PFSK-1 (cell line): ENCODE measurements around the gene SLAMF7.

Source experiments
- FOXP2 ChIP-seq: optimal IDR thresholded peaks from 2 replicates; pipeline ENCODE3; 2011; ENCODE audit warnings: borderline replicate concordance, control low read depth, inconsistent platforms; ENCODE audit not compliant: insufficient read depth; ENCODE audit errors: extremely low read length, extremely low read depth
- POLR2AphosphoS5 ChIP-seq: IDR thresholded peaks from 2 replicates; pipeline ENCODE4 v1.6.1; 2012; ENCODE audit warnings: low read depth, mild to moderate bottlenecking, control low read depth, low read length, moderate library complexity
- SIN3A ChIP-seq: IDR thresholded peaks from 2 replicates; pipeline ENCODE4 v1.6.1; 2012; ENCODE audit warnings: mild to moderate bottlenecking, low read length, moderate library complexity, borderline replicate concordance; ENCODE audit not compliant: insufficient read depth
- TAF1 ChIP-seq: IDR thresholded peaks from 2 replicates; pipeline ENCODE4 v1.6.1; 2012; ENCODE audit warnings: low read length, control low read depth, borderline replicate concordance; ENCODE audit not compliant: insufficient read depth
- TF ChIP-seq, protein P1 (sequence below), 2 experiments: IDR thresholded peaks; 2 replicates each; pipeline versions ENCODE4 v1.6.1 to v1.8.0; 2011 to 2012; ENCODE audit warnings: low read depth in 2 of 2, low read length in 2 of 2, control low read depth in 1 of 2, inconsistent platforms in 1 of 2, mild to moderate bottlenecking in 1 of 2, moderate library complexity in 1 of 2; ENCODE audit not compliant: insufficient read depth in 1 of 2

SLAMF7 gene

DNA sequence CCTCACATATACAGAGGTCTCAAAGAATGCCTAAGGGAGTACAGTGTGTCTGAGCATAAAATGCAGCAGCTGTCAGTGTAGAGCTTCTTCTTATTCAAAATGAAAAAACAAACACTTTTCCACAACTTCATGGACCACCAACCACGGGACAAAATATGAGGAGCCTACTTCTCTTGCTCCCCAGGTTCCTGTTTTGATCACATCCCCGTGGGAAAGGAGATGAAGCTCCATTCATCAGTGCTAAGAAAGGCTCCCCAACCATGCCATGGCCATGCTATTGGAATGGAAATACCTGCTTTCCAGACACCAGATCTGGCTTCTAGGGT lies 27.8 kb upstream of the SLAMF7 start:
- TF ChIP-seq POLR2AphosphoS5, result no peak

DNA sequence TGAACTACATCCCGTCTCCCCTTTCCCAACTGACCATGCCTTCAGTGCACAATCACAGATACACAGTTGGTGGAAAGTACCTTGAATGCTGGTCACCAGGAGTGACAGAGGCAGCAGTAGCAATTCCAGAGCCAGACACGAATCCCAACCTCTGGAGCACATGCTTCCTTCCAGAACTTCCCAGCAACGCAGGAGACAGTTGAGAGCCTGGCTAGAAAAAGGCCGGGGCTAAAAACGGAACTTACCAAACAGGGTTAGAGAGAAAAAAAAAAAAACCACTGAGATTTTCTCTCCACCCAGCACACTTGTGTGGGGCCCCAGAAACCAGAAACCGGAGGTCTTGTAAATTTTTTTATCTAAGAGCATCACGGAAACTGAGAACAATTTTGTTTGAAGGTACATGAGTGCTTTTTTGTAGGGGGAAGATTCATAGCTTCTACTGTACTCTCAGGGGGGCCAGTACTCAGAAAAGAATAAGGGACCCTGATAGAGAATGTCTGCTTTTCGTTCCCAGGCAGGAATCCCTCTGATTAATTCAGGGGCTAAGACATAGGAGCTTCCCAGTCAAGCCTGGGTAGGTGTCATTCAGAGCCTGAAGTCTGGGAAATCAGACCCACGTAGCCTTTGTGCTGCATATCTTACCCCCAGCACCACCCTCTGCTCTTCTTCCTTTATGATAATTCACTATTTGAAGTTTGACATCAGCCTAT lies 27.3 kb upstream of the SLAMF7 start, which contains the start of gene CD48:
Gene CD48 (minus strand): TSS at position 221 of the 710 bp plus-strand sequence. CDS start 59 bp downstream, at position 162.
- TF ChIP-seq POLR2AphosphoS5 (no peak), TAF1 (no peak), SIN3A (no peak), FOXP2 (no peak)
- TF ChIP-seq, protein P1, sequence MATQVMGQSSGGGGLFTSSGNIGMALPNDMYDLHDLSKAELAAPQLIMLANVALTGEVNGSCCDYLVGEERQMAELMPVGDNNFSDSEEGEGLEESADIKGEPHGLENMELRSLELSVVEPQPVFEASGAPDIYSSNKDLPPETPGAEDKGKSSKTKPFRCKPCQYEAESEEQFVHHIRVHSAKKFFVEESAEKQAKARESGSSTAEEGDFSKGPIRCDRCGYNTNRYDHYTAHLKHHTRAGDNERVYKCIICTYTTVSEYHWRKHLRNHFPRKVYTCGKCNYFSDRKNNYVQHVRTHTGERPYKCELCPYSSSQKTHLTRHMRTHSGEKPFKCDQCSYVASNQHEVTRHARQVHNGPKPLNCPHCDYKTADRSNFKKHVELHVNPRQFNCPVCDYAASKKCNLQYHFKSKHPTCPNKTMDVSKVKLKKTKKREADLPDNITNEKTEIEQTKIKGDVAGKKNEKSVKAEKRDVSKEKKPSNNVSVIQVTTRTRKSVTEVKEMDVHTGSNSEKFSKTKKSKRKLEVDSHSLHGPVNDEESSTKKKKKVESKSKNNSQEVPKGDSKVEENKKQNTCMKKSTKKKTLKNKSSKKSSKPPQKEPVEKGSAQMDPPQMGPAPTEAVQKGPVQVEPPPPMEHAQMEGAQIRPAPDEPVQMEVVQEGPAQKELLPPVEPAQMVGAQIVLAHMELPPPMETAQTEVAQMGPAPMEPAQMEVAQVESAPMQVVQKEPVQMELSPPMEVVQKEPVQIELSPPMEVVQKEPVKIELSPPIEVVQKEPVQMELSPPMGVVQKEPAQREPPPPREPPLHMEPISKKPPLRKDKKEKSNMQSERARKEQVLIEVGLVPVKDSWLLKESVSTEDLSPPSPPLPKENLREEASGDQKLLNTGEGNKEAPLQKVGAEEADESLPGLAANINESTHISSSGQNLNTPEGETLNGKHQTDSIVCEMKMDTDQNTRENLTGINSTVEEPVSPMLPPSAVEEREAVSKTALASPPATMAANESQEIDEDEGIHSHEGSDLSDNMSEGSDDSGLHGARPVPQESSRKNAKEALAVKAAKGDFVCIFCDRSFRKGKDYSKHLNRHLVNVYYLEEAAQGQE (IDR thresholded peaks at IDR 0.05; ENCODE audit: insufficient read depth in 1 of 2, low read depth in 2 of 2, low read length in 2 of 2), result no peak

DNA sequence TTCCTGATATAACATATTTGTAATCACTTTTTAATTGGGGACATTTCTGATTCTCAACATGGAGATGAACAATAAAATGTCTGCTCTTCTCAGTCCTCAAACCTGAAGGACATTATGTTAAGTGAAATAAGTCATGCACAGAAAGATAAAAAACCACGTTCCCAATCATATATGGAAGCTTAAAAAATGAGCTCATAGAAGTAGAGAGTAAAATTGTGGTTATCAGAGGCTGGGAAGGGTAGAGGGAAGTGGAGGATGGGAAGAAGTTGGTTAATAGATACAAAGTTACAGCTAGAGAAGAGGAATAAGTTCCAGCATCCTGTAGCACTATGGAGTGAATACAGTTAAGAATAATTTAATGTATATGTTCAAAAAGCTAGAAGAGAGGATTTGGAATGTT lies 25.9 kb upstream of the SLAMF7 start:
- TF ChIP-seq TAF1 (no peak), POLR2AphosphoS5 (no peak), FOXP2 (no peak)

DNA sequence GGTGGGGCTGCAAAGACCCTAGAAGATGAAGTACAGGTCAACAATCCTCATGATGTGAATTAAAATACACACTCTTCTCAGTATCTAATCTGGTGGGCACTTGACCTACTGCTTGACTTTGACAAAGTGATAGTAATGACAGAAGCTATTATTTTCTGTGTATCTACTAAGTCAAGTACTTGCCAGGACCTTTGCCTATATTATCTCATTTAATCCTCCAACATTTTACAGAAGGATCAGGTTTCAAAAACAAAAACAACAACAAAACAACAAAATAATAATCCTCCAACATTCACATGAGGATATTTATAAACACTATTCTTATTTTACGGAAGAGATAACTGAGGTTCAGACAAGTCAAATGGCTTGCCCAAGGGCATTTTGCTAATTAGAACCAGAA lies 23.0 kb upstream of the SLAMF7 start:
- no peak for TF ChIP-seq SIN3A
- no peak for TF ChIP-seq TAF1
- TF ChIP-seq, protein P1 (IDR thresholded peaks at IDR 0.05; ENCODE audit: insufficient read depth in 1 of 2, low read depth in 2 of 2, low read length in 2 of 2), result no peak
- no peak for TF ChIP-seq POLR2AphosphoS5
- TF ChIP-seq FOXP2, result no peak

DNA sequence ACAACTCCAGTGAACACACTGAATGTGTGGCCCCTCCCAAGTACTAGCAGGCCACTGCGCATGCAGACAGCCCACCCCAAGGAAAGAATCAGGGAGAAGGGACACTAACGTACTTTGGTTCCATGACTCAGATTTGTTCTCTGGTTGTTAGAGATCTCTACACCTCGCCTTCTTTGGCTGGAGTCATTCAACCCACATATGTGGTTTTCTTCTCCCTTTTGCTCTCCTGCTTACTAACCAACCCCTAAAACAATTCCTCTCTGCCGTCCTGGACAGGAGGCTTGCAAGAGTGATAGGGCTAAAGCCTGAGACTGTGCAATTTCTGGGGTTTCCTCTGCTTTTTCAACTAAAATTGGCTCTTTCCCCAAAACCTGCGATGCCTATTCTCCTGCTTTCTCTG lies 21.7 kb upstream of the SLAMF7 start:
- TF ChIP-seq FOXP2 (no peak), POLR2AphosphoS5 (no peak), TAF1 (no peak), SIN3A (no peak)
- TF ChIP-seq, protein P1 (IDR thresholded peaks at IDR 0.05; ENCODE audit: insufficient read depth in 1 of 2, low read depth in 2 of 2, low read length in 2 of 2), result no peak

DNA sequence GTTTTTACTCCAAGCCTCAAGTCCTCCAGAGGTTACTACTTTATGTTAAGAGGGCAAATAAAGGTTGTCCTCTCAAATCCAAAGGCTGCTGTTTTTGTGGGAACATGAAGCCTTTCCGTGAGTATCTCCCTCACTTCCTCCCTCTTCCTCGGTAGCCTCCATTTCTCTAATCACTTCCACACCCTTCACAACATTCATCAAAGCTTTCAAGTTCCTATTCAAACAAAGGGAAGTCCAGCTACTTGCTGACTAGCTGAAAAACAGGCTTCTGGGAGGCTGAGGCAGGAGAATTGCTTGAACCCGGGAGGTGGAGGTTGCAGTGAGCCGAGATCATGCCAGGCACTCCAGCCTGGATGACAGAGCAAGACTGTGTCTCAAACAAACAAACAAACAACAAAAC lies 20.8 kb upstream of the SLAMF7 start:
- TF ChIP-seq TAF1, result no peak
- no peak for TF ChIP-seq FOXP2
- no peak for TF ChIP-seq POLR2AphosphoS5
- TF ChIP-seq SIN3A, result no peak
- TF ChIP-seq, protein P1 (IDR thresholded peaks at IDR 0.05; ENCODE audit: insufficient read depth in 1 of 2, low read depth in 2 of 2, low read length in 2 of 2), result no peak
